SK-N-SH (cell line): ENCODE measurements around the gene PCDHGB2. TPM values are rescaled to one million over a fixed set of nuclear protein-coding genes. Genes with fewer than 3 reads are reported as not detected.

ENCODE experiments used
- CTCF ChIA-PET: fragments of 300-600, 350-600 bp; formaldehyde crosslinking; extraction: SDS; loops from one replicate; lab custom pipeline; 2021; lab: Yijun Ruan, JAX
- POLR2A ChIA-PET: fragments of 350-600 bp; sonication (Branson Sonifier 250); formaldehyde crosslinking; extraction: SDS; loops from one replicate; lab custom pipeline; 2020; ENCODE audit warnings: antibody characterized with exemption, inconsistent platforms; lab: Yijun Ruan, JAX
- DNase-seq: peaks from one replicate; pipeline ENCODE4 v3.0.0; 2012
- H2AFZ ChIP-seq: fragments of 200-600 bp; sonication (generic); 2 replicates; pipeline ENCODE4 v1.8.1; 2016; ENCODE audit warnings: antibody characterized with exemption, mild to moderate bottlenecking, low read depth
- H3F3A ChIP-seq: fragments of 200-600 bp; sonication (generic); replicated peaks from 2 replicates; pipeline ENCODE3; 2016; ENCODE audit warnings: antibody characterized with exemption, mild to moderate bottlenecking; ENCODE audit not compliant: insufficient read depth
- H3K27ac ChIP-seq, 2 experiments: fragments of 200-500 bp in 1 of 2; fragments of 200-600 bp in 1 of 2; sonication (Bioruptor generic) in 1 of 2; sonication (generic), shearing (Covaris generic) in 1 of 2; 2 replicates each; pipeline versions ENCODE4 v1.5.1 to v1.6.1; 2014 to 2016; ENCODE audit warnings: low read depth in 2 of 2, inconsistent platforms in 1 of 2, low read length in 1 of 2, mild to moderate bottlenecking in 1 of 2, mixed read lengths in 1 of 2
- H3K27me3 ChIP-seq: fragments of 200-600 bp; sonication (generic), shearing (Covaris generic); 2 replicates; pipeline ENCODE4 v1.6.1; 2016; ENCODE audit warnings: mixed run types; ENCODE audit not compliant: insufficient read depth
- H3K36me3 ChIP-seq, 2 experiments: fragments of 200-500 bp in 1 of 2; fragments of 200-600 bp in 1 of 2; sonication (Bioruptor generic) in 1 of 2; sonication (generic) in 1 of 2; replicated peaks in 1 of 2; 2 replicates each; pipeline versions ENCODE3 to v1.5.1; 2014 to 2016; ENCODE audit warnings: low read length in 1 of 2, mild to moderate bottlenecking in 1 of 2; ENCODE audit not compliant: insufficient read depth in 2 of 2, control insufficient read depth in 1 of 2
- H3K4me1 ChIP-seq, 2 experiments: fragments of 200-500 bp in 1 of 2; fragments of 200-600 bp in 1 of 2; sonication (Bioruptor generic) in 1 of 2; sonication (generic), shearing (Covaris generic) in 1 of 2; 2 replicates each; pipeline versions ENCODE4 v1.5.1 to v1.6.1; 2014 to 2016; ENCODE audit warnings: low read depth in 1 of 2, low read length in 1 of 2, mixed run types in 1 of 2; ENCODE audit not compliant: insufficient read depth in 2 of 2, control insufficient read depth in 1 of 2
- H3K4me2 ChIP-seq: fragments of 200-600 bp; sonication (generic), shearing (Covaris generic); 2 replicates; pipeline ENCODE4 v1.6.1; 2017; ENCODE audit warnings: mixed run types
- H3K4me3 ChIP-seq, 2 experiments: fragments of 200-500 bp in 1 of 2; fragments of 200-600 bp in 1 of 2; sonication (Bioruptor generic) in 1 of 2; sonication (generic), shearing (Covaris generic) in 1 of 2; 2 replicates each; pipeline versions ENCODE4 v1.5.1 to v1.8.1; 2014 to 2016; ENCODE audit warnings: low read depth in 2 of 2, inconsistent platforms in 1 of 2, low read length in 1 of 2, mild to moderate bottlenecking in 1 of 2, mixed read lengths in 1 of 2, moderate library complexity in 1 of 2
- H3K79me2 ChIP-seq: fragments of 200-600 bp; sonication (generic); 2 replicates; pipeline ENCODE4 v1.8.1; 2017; ENCODE audit warnings: mild to moderate bottlenecking; ENCODE audit not compliant: insufficient read depth
- H3K9ac ChIP-seq: fragments of 200-600 bp; sonication (generic); 2 replicates; pipeline ENCODE4 v1.6.1; 2017; ENCODE audit warnings: mixed run types
- H3K9me2 ChIP-seq: fragments of 200-600 bp; sonication (generic); 2 replicates; pipeline ENCODE4 v1.6.1; 2017; ENCODE audit warnings: mixed run types
- H3K9me3 ChIP-seq: fragments of 200-600 bp; sonication (generic); 2 replicates; pipeline ENCODE4 v1.6.1; 2017; ENCODE audit warnings: mixed run types, mild to moderate bottlenecking, moderate library complexity
- H4K20me1 ChIP-seq: fragments of 200-600 bp; sonication (generic); 2 replicates; pipeline ENCODE4 v1.6.1; 2017; ENCODE audit warnings: mild to moderate bottlenecking, mixed run types; ENCODE audit not compliant: insufficient read depth
- CHD2 ChIP-seq: fragments of 150-350 bp; IDR thresholded peaks from 2 replicates; pipeline ENCODE4 v1.6.1; 2018; ENCODE audit warnings: low read length; ENCODE audit not compliant: partially characterized antibody
- JUND ChIP-seq: IDR thresholded peaks from 2 replicates; pipeline ENCODE4 v1.4.0; 2012
- MXI1 ChIP-seq: IDR thresholded peaks from 2 replicates; pipeline ENCODE4 v1.6.1; 2012; ENCODE audit warnings: mild to moderate bottlenecking, low read depth, low read length, improper control_type of control experiment
- NFIC ChIP-seq: IDR thresholded peaks from 2 replicates; pipeline ENCODE4 v1.4.0; 2012; ENCODE audit warnings: borderline replicate concordance
- RAD21 ChIP-seq: IDR thresholded peaks from 2 replicates; pipeline ENCODE4 v1.6.1; 2012; ENCODE audit warnings: mild to moderate bottlenecking, low read length
- RFX5 ChIP-seq: IDR thresholded peaks from 2 replicates; pipeline ENCODE4 v1.6.1; 2012; ENCODE audit warnings: mild to moderate bottlenecking, improper control_type of control experiment, low read length
- WGBS: methylation state at CpG from one replicate; pipeline ENCODE4 v1.1.6; 2017; ENCODE audit warnings: low lambda C conversion rate; 5-methylcytosine and 5-hydroxymethylcytosine counted together
- polyA plus RNA-seq, 3 experiments: library from polyadenylated mRNA; depleted of rRNA; stranded (reverse); fragments of >200 nt; gene quantifications; 2 replicates each; pipeline ENCODE4 v1.2.3, GENCODE V29; 2012
- TF ChIP-seq, protein P1 (sequence below): IDR thresholded peaks from 2 replicates; pipeline ENCODE4 v1.4.0; 2012; ENCODE audit warnings: low read depth, borderline replicate concordance
- TF ChIP-seq, protein P2 (sequence below): IDR thresholded peaks from 2 replicates; pipeline ENCODE4 v1.6.1; 2012; ENCODE audit warnings: mild to moderate bottlenecking, low read depth, low read length, moderate library complexity
- TF ChIP-seq, protein P3 (sequence below): fragments of 200-600 bp; sonication (generic); IDR thresholded peaks from 2 replicates; pipeline ENCODE4 v1.6.1; 2017; ENCODE audit warnings: antibody characterized with exemption, mild to moderate bottlenecking, moderate library complexity

PCDHGB2 gene
- polyA plus RNA-seq, 1 of the 3 experiments (the other 2 are of a cell fraction) = 4.5 TPM

DNA sequence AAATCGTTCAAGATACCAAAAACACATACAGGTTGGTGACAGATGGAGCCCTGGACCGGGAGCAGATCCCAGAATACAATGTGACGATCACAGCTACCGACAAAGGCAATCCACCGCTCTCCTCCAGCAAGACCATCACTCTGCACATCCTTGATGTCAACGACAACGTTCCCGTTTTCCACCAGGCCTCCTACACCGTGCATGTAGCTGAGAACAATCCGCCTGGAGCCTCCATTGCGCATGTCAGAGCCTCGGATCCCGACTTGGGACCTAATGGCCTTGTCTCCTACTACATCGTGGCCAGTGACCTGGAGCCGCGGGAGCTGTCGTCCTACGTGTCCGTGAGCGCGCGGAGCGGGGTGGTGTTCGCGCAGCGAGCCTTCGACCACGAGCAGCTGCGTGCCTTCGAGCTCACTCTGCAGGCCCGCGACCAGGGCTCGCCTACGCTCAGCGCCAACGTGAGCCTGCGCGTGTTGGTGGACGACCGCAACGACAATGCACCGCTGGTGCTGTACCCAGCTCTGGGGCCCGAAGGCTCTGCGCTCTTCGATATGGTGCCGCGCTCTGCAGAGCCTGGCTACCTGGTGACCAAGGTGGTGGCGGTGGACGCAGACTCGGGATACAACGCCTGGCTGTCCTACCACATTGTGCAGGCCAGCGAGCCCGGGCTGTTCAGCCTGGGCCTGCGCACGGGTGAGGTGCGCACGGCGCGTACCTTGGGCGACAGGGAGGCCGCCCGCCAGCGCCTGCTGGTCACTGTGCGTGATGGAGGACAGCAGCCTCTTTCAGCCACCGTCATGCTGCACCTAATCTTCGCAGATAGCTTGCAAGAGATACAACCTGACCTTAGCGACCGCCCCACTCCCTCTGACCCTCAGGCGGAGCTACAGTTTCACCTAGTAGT is 12.0 kb downstream of the PCDHGB2 start:
- CTCF ChIA-PET = interaction anchor here (0.7 to 2.8 kb wide), 6 partner anchors 11 to 192 kb away, joined by 3 to 11 read pairs (median 4); partner anchors contain the start of gene TAF7
- H3K27me3 ChIP-seq = no peaks in the 10 kb centered on the region

More for the DNA sequence above, 12.0 kb downstream of the PCDHGB2 start:
- Histone ChIP-seq H3K79me2 (no peaks in the 10 kb centered on the region), H3K4me2 (no peak overlapping the region), H3K9ac (no peak overlapping the region), H4K20me1 (no peaks in the 10 kb centered on the region), H3F3A (no peaks in the 10 kb centered on the region), H3K27ac (no peak overlapping the region), H3K36me3 (peaks cover 0 to 16% of the 10 kb centered on the region in 2 experiments), H2AFZ (no peak overlapping the region)
- no peak for DNase-seq
- POLR2A ChIA-PET = no interaction called here
- 85% methylated on average over 58 of the region's 69 CpGs for WGBS
- TF ChIP-seq JUND = no peak
- TF ChIP-seq RFX5 = no peak
- no peak for TF ChIP-seq NFIC
- TF ChIP-seq, protein P1, sequence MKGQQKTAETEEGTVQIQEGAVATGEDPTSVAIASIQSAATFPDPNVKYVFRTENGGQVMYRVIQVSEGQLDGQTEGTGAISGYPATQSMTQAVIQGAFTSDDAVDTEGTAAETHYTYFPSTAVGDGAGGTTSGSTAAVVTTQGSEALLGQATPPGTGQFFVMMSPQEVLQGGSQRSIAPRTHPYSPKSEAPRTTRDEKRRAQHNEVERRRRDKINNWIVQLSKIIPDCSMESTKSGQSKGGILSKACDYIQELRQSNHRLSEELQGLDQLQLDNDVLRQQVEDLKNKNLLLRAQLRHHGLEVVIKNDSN = no peak
- no peak for TF ChIP-seq CHD2
- no peak for TF ChIP-seq RAD21
- TF ChIP-seq, protein P2, sequence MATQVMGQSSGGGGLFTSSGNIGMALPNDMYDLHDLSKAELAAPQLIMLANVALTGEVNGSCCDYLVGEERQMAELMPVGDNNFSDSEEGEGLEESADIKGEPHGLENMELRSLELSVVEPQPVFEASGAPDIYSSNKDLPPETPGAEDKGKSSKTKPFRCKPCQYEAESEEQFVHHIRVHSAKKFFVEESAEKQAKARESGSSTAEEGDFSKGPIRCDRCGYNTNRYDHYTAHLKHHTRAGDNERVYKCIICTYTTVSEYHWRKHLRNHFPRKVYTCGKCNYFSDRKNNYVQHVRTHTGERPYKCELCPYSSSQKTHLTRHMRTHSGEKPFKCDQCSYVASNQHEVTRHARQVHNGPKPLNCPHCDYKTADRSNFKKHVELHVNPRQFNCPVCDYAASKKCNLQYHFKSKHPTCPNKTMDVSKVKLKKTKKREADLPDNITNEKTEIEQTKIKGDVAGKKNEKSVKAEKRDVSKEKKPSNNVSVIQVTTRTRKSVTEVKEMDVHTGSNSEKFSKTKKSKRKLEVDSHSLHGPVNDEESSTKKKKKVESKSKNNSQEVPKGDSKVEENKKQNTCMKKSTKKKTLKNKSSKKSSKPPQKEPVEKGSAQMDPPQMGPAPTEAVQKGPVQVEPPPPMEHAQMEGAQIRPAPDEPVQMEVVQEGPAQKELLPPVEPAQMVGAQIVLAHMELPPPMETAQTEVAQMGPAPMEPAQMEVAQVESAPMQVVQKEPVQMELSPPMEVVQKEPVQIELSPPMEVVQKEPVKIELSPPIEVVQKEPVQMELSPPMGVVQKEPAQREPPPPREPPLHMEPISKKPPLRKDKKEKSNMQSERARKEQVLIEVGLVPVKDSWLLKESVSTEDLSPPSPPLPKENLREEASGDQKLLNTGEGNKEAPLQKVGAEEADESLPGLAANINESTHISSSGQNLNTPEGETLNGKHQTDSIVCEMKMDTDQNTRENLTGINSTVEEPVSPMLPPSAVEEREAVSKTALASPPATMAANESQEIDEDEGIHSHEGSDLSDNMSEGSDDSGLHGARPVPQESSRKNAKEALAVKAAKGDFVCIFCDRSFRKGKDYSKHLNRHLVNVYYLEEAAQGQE = no peak
- TF ChIP-seq, protein P3, sequence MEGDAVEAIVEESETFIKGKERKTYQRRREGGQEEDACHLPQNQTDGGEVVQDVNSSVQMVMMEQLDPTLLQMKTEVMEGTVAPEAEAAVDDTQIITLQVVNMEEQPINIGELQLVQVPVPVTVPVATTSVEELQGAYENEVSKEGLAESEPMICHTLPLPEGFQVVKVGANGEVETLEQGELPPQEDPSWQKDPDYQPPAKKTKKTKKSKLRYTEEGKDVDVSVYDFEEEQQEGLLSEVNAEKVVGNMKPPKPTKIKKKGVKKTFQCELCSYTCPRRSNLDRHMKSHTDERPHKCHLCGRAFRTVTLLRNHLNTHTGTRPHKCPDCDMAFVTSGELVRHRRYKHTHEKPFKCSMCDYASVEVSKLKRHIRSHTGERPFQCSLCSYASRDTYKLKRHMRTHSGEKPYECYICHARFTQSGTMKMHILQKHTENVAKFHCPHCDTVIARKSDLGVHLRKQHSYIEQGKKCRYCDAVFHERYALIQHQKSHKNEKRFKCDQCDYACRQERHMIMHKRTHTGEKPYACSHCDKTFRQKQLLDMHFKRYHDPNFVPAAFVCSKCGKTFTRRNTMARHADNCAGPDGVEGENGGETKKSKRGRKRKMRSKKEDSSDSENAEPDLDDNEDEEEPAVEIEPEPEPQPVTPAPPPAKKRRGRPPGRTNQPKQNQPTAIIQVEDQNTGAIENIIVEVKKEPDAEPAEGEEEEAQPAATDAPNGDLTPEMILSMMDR = no peak
- no peak for TF ChIP-seq MXI1
- TF ChIP-seq, all 33 proteins: peak for 0
- Histone ChIP-seq H3K4me1 (no peaks in the 10 kb centered on the region), H3K9me3 (peaks cover 7% of the 10 kb centered on the region), H3K9me2 (no peaks in the 10 kb centered on the region), H3K4me3 (no peak overlapping the region; a peak in 1 of 4 replicates)
